ENCODE results near the gene CHST3. TPM values are rescaled to one million over a fixed set of nuclear protein-coding genes. Genes with fewer than 3 reads are reported as not detected.

CHST3 gene
- total and polyA plus RNA-seq, 10 of the 15 experiments (the other 5 are each of a cell fraction or from before 2014, with no cell fraction given) = 0.03 to 0.50 (median 0.05) TPM; not detected in 2

- 33% methylated on average over 10 of the region's 10 CpGs for WGBS (ENCODE audit: insufficient coverage, insufficient replicate concordance, low lambda C conversion rate, missing lambda C conversion rate)
- BruUV-seq (replicated peaks) = no TSS peak
- FAIRE-seq (no peak), ATAC-seq (no peak), DNase-seq (ENCODE audit: low read depth, low spot score) (no peak)
- no peak overlapping the region for H3K4me2 ChIP-seq (ENCODE audit: control insufficient read depth, insufficient read depth)
- RAD21 ChIA-PET (ENCODE audit: unreplicated experiment) = interaction anchor here (1.2 kb wide), 1 partner anchor 135 kb away, joined by 4 read pairs; no protein-coding TSS in a partner anchor
- no peaks in the 10 kb centered on the region for H4K20me1 ChIP-seq (ENCODE audit: control insufficient read depth, insufficient read depth)
- SMC1A ChIA-PET (ENCODE audit: uncharacterized antibody, unreplicated experiment) = interaction anchor here (1.1 to 1.2 kb wide), 2 partner anchors 49 to 74 kb away, joined by 3 read pairs; no protein-coding TSS in a partner anchor
- H3K9me3 ChIP-seq (replicated peaks; ENCODE audit: control insufficient read depth, insufficient read depth, low read length) = no peaks in the 10 kb centered on the region
- CTCF ChIA-PET = interaction anchor here (0.7 to 2.4 kb wide), 4 partner anchors 17 to 76 kb away, joined by 3 to 5 read pairs (median 4); no protein-coding TSS in a partner anchor
- H3K4me3 ChIP-seq = no peak overlapping the region
- no peaks in the 10 kb centered on the region for H3K79me2 ChIP-seq (ENCODE audit: control insufficient read depth, insufficient read depth, low read length)
- no peak overlapping the region for H3K27ac ChIP-seq (ENCODE audit: control insufficient read depth, insufficient read depth)
- H2AFZ ChIP-seq (ENCODE audit: control insufficient read depth, low read depth, low read length) = no peak overlapping the region
- no peaks in the 10 kb centered on the region for H3K4me1 ChIP-seq (ENCODE audit: control insufficient read depth, insufficient read depth, low read length)
- intact Hi-C loops (cut with micrococcal nuclease; ENCODE audit: unreplicated experiment) = no loop called here
- POLR2A ChIA-PET = no interaction called here
- in situ Hi-C loops (cut with MboI) = no loop called here
- no peak overlapping the region for H3K9ac ChIP-seq (ENCODE audit: control insufficient read depth, insufficient read depth, low read length)
- peaks cover 0 to 2% of the 10 kb centered on the region in 2 experiments; a peak in 2 of 4 replicates for H3K27me3 ChIP-seq (replicated peaks in 1 of 2; ENCODE audit: control insufficient read depth in 2 of 2, insufficient read depth in 2 of 2, low read length in 1 of 2)
- TF ChIP-seq TBL1XR1 (IDR thresholded peaks at IDR 0.05; ENCODE audit: low read depth, low read length) (no peak), ESRRA (IDR thresholded peaks at IDR 0.05; ENCODE audit: low read length) (no peak), IRF5 (IDR thresholded peaks at IDR 0.05; ENCODE audit: borderline replicate concordance) (no peak), ZNF207 (IDR thresholded peaks at IDR 0.05; ENCODE audit: borderline replicate concordance) (no peak), CBX3 (IDR thresholded peaks at IDR 0.05; ENCODE audit: borderline replicate concordance, low read depth) (no peak), MXI1 (IDR thresholded peaks at IDR 0.05; ENCODE audit: low read depth, low read length) (no peak), NRF1 (conservative IDR thresholded peaks at IDR 0.05; ENCODE audit: low read depth, low read length) (no peak), TAF1 (IDR thresholded peaks at IDR 0.05; ENCODE audit: borderline replicate concordance, low read depth, low read length) (no peak), BCL11A (IDR thresholded peaks at IDR 0.05; ENCODE audit: low read depth, low read length) (no peak), MEF2A (IDR thresholded peaks at IDR 0.05; ENCODE audit: insufficient read depth, low read depth, low read length) (no peak), ZNF622 (IDR thresholded peaks at IDR 0.05) (no peak), MTA3 (IDR thresholded peaks at IDR 0.05; ENCODE audit: borderline replicate concordance, low read length) (no peak), USF1 (IDR thresholded peaks at IDR 0.05; ENCODE audit: borderline replicate concordance, extremely low read length, insufficient read depth, low read depth, low read length) (no peak)
- TF ChIP-seq, protein P1, sequence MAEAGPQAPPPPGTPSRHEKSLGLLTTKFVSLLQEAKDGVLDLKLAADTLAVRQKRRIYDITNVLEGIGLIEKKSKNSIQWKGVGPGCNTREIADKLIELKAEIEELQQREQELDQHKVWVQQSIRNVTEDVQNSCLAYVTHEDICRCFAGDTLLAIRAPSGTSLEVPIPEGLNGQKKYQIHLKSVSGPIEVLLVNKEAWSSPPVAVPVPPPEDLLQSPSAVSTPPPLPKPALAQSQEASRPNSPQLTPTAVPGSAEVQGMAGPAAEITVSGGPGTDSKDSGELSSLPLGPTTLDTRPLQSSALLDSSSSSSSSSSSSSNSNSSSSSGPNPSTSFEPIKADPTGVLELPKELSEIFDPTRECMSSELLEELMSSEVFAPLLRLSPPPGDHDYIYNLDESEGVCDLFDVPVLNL (IDR thresholded peaks at IDR 0.05; ENCODE audit: low read depth, low read length) = no peak
- TF ChIP-seq, protein P2, sequence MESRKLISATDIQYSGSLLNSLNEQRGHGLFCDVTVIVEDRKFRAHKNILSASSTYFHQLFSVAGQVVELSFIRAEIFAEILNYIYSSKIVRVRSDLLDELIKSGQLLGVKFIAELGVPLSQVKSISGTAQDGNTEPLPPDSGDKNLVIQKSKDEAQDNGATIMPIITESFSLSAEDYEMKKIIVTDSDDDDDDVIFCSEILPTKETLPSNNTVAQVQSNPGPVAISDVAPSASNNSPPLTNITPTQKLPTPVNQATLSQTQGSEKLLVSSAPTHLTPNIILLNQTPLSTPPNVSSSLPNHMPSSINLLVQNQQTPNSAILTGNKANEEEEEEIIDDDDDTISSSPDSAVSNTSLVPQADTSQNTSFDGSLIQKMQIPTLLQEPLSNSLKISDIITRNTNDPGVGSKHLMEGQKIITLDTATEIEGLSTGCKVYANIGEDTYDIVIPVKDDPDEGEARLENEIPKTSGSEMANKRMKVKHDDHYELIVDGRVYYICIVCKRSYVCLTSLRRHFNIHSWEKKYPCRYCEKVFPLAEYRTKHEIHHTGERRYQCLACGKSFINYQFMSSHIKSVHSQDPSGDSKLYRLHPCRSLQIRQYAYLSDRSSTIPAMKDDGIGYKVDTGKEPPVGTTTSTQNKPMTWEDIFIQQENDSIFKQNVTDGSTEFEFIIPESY (IDR thresholded peaks at IDR 0.05) = no peak
- H3K36me3 ChIP-seq (ENCODE audit: control insufficient read depth in 2 of 2, insufficient read depth in 2 of 2, low read length in 1 of 2) = no peaks in the 10 kb centered on the region
Observed at GRCh38 chr10:72031706-72032105, 67.5 kb downstream of the CHST3 start.

All from GM12878 (cell line).